WTC11 (cell line): Measurements from ENCODE around the gene SPRYD7. TPM values are rescaled to one million over a fixed set of nuclear protein-coding genes. Genes with fewer than 3 reads are reported as not detected.

ENCODE experiments used
- ATAC-seq: fragments of 200-7000 bp; cut with Tn5 transposase; 2 replicates; pipeline ENCODE4 v1.10.0; 2021; ENCODE audit warnings: mild to moderate bottlenecking, moderate library complexity
- CTCF ChIA-PET: fragments of 300-600 bp; sonication (Branson Sonifier 250); formaldehyde crosslinking; loops from one replicate; lab custom pipeline; 2021; ENCODE audit warnings: antibody characterized with exemption; lab: Charles Lee
- POLR2A ChIA-PET: fragments of 350-600 bp; sonication (Branson Sonifier 250); formaldehyde crosslinking; loops from one replicate; lab custom pipeline; 2021; ENCODE audit warnings: antibody characterized with exemption; lab: Charles Lee
- DNase-seq: peaks from one replicate; pipeline ENCODE4 v3.0.0; 2021; ENCODE audit warnings: low spot score
- H3K27ac Mint-ChIP-seq: 2 replicates; pipeline ENCODE4 v1.8.0; 2021; ENCODE audit warnings: mixed read lengths
- H3K27me3 Mint-ChIP-seq: 2 replicates; pipeline ENCODE4 v1.8.0; 2021; ENCODE audit warnings: low read depth, mild to moderate bottlenecking, moderate library complexity, mixed read lengths
- H3K36me3 Mint-ChIP-seq: 2 replicates; pipeline ENCODE4 v1.8.0; 2021; ENCODE audit warnings: mixed read lengths
- H3K4me1 Mint-ChIP-seq: 2 replicates; pipeline ENCODE4 v1.8.0; 2022; ENCODE audit warnings: mixed read lengths
- H3K4me3 Mint-ChIP-seq: 2 replicates; pipeline ENCODE4 v1.8.0; 2021; ENCODE audit warnings: mild to moderate bottlenecking, moderate library complexity, mixed read lengths
- H3K9me3 Mint-ChIP-seq: 2 replicates; pipeline ENCODE4 v1.8.0; 2021; ENCODE audit warnings: mixed read lengths
- ELF4 ChIP-seq: sonication (generic); formaldehyde crosslinking; IDR thresholded peaks from 2 replicates; pipeline ENCODE4 v1.8.1; 2022; ENCODE audit warnings: low read depth, mild to moderate bottlenecking, moderate library complexity, missing genetic modification reagents
- JAZF1 ChIP-seq: fragments of 250-450 bp; sonication (Bioruptor Pico); IDR thresholded peaks from 2 replicates; pipeline ENCODE4 v1.9.0; 2021; ENCODE audit warnings: moderate library complexity, mild to moderate bottlenecking, inconsistent platforms
- NFATC4 ChIP-seq: fragments of 250-450 bp; sonication (Bioruptor Pico); IDR thresholded peaks from 2 replicates; pipeline ENCODE4 v1.9.0; 2021; ENCODE audit warnings: mild to moderate bottlenecking
- NFE2L1 ChIP-seq: sonication (generic); formaldehyde crosslinking; IDR thresholded peaks from 2 replicates; pipeline ENCODE4 v1.8.1; 2023; ENCODE audit warnings: missing genetic modification reagents
- NR1H2 ChIP-seq: sonication (generic); formaldehyde crosslinking; IDR thresholded peaks from 2 replicates; pipeline ENCODE4 v1.9.0; 2021; ENCODE audit warnings: mild to moderate bottlenecking, moderate library complexity, missing genetic modification reagents
- OVOL2 ChIP-seq: fragments of 250-450 bp; sonication (Bioruptor Pico); IDR thresholded peaks from 2 replicates; pipeline ENCODE4 v1.9.0; 2021; ENCODE audit warnings: mild to moderate bottlenecking, borderline replicate concordance
- SMAD4 ChIP-seq: sonication (generic); formaldehyde crosslinking; IDR thresholded peaks from 2 replicates; pipeline ENCODE4 v1.8.0; 2022; ENCODE audit warnings: mild to moderate bottlenecking, missing genetic modification reagents
- SP1 ChIP-seq: sonication (generic); formaldehyde crosslinking; conservative IDR thresholded peaks from 2 replicates; pipeline ENCODE4 v1.8.1; 2022; ENCODE audit warnings: missing genetic modification reagents
- TP53 ChIP-seq: sonication (generic); formaldehyde crosslinking; IDR thresholded peaks from 2 replicates; pipeline ENCODE4 v1.8.1; 2023; ENCODE audit warnings: mild to moderate bottlenecking, missing genetic modification reagents
- ZNF121 ChIP-seq: sonication (generic); formaldehyde crosslinking; IDR thresholded peaks from 2 replicates; pipeline ENCODE4 v1.8.0; 2023; ENCODE audit warnings: missing genetic modification reagents
- ZNF232 ChIP-seq: sonication (generic); formaldehyde crosslinking; IDR thresholded peaks from 2 replicates; pipeline ENCODE4 v1.8.0; 2022; ENCODE audit warnings: mild to moderate bottlenecking, missing genetic modification reagents
- ZNF317 ChIP-seq: sonication (generic); formaldehyde crosslinking; IDR thresholded peaks from 2 replicates; pipeline ENCODE4 v1.8.1; 2023; ENCODE audit warnings: low read depth, mild to moderate bottlenecking, moderate library complexity, missing genetic modification reagents, borderline replicate concordance
- total RNA-seq: library from RNA; stranded (reverse); gene quantifications from 3 replicates; pipeline ENCODE4 v1.2.3, GENCODE V29; 2021
- TF ChIP-seq, protein P1 (sequence below): sonication (generic); formaldehyde crosslinking; IDR thresholded peaks from 2 replicates; pipeline ENCODE4 v1.8.1; 2023; ENCODE audit warnings: mild to moderate bottlenecking, missing genetic modification reagents, borderline replicate concordance
- TF ChIP-seq, protein P2 (sequence below): sonication (generic); formaldehyde crosslinking; IDR thresholded peaks from 2 replicates; pipeline ENCODE4 v1.8.1; 2022; ENCODE audit warnings: low read depth, mild to moderate bottlenecking, moderate library complexity, missing genetic modification reagents, borderline replicate concordance
- TF ChIP-seq, protein P3 (sequence below): sonication (generic); formaldehyde crosslinking; conservative IDR thresholded peaks from 2 replicates; pipeline ENCODE4 v1.8.1; 2022; ENCODE audit warnings: mild to moderate bottlenecking, missing genetic modification reagents
- TF ChIP-seq, protein P4 (sequence below): sonication (generic); formaldehyde crosslinking; IDR thresholded peaks from 2 replicates; pipeline ENCODE4 v1.8.1; 2022; ENCODE audit warnings: mild to moderate bottlenecking, moderate library complexity, missing genetic modification reagents
- TF ChIP-seq, protein P5 (sequence below): sonication (generic); formaldehyde crosslinking; IDR thresholded peaks from 2 replicates; pipeline ENCODE4 v1.8.1; 2023; ENCODE audit warnings: mild to moderate bottlenecking, missing genetic modification reagents, moderate library complexity
- TF ChIP-seq, protein P6 (sequence below): sonication (generic); formaldehyde crosslinking; IDR thresholded peaks from 2 replicates; pipeline ENCODE4 v1.8.1; 2023; ENCODE audit warnings: mild to moderate bottlenecking, missing genetic modification reagents, moderate library complexity
- TF ChIP-seq, protein P7 (sequence below): sonication (generic); formaldehyde crosslinking; IDR thresholded peaks from 2 replicates; pipeline ENCODE4 v1.8.0; 2023; ENCODE audit warnings: mild to moderate bottlenecking, missing genetic modification reagents

SPRYD7 gene
- total RNA-seq, 1 experiment from 2014 or later: 3.1 TPM

DNA sequence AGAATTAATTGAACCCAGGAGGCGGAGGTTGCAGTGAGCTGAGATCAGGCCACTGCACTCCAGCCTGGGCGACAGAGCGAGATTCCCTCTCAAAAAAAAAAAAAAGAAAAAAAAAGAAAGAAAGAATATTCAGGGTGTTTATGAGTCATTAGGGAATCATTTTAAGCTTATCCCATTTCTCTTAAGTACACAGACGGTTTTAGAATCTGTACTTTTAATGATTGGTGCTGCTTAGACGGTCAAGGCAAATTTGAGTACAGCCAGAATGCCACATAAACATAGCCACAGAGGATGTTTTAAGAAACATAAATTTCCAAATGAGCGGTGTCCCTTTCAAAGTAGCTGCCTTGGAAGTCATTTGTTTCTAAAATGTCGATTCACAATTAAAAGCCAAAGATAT is 2.6 kb downstream of the SPRYD7 start:
- Mint-ChIP-seq H3K27ac (no peak overlapping the region), H3K4me3 (no peak overlapping the region), H3K9me3 (no peaks in the 10 kb centered on the region), H3K36me3 (no peaks in the 10 kb centered on the region), H3K27me3 (peaks cover 12% of the 10 kb centered on the region; the same call in 1 of the 2 replicates), H3K4me1 (peaks cover 6% of the 10 kb centered on the region)
- ChIA-PET POLR2A (no interaction called here), CTCF (no interaction called here)
- DNase-seq (no peak), ATAC-seq (no peak)
- TF ChIP-seq NFATC4 (CRISPR knock-in tag): no peak
- no peak for TF ChIP-seq JAZF1 (CRISPR knock-in tag)
- TF ChIP-seq SP1: no peak
- TF ChIP-seq, protein P1, sequence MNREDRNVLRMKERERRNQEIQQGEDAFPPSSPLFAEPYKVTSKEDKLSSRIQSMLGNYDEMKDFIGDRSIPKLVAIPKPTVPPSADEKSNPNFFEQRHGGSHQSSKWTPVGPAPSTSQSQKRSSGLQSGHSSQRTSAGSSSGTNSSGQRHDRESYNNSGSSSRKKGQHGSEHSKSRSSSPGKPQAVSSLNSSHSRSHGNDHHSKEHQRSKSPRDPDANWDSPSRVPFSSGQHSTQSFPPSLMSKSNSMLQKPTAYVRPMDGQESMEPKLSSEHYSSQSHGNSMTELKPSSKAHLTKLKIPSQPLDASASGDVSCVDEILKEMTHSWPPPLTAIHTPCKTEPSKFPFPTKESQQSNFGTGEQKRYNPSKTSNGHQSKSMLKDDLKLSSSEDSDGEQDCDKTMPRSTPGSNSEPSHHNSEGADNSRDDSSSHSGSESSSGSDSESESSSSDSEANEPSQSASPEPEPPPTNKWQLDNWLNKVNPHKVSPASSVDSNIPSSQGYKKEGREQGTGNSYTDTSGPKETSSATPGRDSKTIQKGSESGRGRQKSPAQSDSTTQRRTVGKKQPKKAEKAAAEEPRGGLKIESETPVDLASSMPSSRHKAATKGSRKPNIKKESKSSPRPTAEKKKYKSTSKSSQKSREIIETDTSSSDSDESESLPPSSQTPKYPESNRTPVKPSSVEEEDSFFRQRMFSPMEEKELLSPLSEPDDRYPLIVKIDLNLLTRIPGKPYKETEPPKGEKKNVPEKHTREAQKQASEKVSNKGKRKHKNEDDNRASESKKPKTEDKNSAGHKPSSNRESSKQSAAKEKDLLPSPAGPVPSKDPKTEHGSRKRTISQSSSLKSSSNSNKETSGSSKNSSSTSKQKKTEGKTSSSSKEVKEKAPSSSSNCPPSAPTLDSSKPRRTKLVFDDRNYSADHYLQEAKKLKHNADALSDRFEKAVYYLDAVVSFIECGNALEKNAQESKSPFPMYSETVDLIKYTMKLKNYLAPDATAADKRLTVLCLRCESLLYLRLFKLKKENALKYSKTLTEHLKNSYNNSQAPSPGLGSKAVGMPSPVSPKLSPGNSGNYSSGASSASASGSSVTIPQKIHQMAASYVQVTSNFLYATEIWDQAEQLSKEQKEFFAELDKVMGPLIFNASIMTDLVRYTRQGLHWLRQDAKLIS: no peak
- no peak for TF ChIP-seq NR1H2 (CRISPR knock-in tag)
- no peak for TF ChIP-seq ELF4 (CRISPR knock-in tag)
- no peak for TF ChIP-seq NFE2L1
- TF ChIP-seq, protein P2, sequence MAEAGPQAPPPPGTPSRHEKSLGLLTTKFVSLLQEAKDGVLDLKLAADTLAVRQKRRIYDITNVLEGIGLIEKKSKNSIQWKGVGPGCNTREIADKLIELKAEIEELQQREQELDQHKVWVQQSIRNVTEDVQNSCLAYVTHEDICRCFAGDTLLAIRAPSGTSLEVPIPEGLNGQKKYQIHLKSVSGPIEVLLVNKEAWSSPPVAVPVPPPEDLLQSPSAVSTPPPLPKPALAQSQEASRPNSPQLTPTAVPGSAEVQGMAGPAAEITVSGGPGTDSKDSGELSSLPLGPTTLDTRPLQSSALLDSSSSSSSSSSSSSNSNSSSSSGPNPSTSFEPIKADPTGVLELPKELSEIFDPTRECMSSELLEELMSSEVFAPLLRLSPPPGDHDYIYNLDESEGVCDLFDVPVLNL (CRISPR knock-in tag): no peak
- no peak for TF ChIP-seq TP53
- TF ChIP-seq ZNF121 (CRISPR knock-in tag): no peak
- TF ChIP-seq, protein P3, sequence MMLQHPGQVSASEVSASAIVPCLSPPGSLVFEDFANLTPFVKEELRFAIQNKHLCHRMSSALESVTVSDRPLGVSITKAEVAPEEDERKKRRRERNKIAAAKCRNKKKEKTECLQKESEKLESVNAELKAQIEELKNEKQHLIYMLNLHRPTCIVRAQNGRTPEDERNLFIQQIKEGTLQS (CRISPR knock-in tag): no peak
- no peak for TF ChIP-seq SMAD4 (CRISPR knock-in tag)
- no peak for TF ChIP-seq ZNF317 (CRISPR knock-in tag)
- TF ChIP-seq, protein P4, sequence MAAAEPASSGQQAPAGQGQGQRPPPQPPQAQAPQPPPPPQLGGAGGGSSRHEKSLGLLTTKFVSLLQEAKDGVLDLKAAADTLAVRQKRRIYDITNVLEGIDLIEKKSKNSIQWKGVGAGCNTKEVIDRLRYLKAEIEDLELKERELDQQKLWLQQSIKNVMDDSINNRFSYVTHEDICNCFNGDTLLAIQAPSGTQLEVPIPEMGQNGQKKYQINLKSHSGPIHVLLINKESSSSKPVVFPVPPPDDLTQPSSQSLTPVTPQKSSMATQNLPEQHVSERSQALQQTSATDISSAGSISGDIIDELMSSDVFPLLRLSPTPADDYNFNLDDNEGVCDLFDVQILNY (CRISPR knock-in tag): no peak
- TF ChIP-seq OVOL2 (CRISPR knock-in tag): no peak
- TF ChIP-seq, protein P5, sequence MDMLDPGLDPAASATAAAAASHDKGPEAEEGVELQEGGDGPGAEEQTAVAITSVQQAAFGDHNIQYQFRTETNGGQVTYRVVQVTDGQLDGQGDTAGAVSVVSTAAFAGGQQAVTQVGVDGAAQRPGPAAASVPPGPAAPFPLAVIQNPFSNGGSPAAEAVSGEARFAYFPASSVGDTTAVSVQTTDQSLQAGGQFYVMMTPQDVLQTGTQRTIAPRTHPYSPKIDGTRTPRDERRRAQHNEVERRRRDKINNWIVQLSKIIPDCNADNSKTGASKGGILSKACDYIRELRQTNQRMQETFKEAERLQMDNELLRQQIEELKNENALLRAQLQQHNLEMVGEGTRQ (CRISPR knock-in tag): no peak
- TF ChIP-seq, protein P6, sequence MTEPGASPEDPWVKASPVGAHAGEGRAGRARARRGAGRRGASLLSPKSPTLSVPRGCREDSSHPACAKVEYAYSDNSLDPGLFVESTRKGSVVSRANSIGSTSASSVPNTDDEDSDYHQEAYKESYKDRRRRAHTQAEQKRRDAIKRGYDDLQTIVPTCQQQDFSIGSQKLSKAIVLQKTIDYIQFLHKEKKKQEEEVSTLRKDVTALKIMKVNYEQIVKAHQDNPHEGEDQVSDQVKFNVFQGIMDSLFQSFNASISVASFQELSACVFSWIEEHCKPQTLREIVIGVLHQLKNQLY (CRISPR knock-in tag): no peak
- no peak for TF ChIP-seq ZNF232 (CRISPR knock-in tag)
- TF ChIP-seq, protein P7, sequence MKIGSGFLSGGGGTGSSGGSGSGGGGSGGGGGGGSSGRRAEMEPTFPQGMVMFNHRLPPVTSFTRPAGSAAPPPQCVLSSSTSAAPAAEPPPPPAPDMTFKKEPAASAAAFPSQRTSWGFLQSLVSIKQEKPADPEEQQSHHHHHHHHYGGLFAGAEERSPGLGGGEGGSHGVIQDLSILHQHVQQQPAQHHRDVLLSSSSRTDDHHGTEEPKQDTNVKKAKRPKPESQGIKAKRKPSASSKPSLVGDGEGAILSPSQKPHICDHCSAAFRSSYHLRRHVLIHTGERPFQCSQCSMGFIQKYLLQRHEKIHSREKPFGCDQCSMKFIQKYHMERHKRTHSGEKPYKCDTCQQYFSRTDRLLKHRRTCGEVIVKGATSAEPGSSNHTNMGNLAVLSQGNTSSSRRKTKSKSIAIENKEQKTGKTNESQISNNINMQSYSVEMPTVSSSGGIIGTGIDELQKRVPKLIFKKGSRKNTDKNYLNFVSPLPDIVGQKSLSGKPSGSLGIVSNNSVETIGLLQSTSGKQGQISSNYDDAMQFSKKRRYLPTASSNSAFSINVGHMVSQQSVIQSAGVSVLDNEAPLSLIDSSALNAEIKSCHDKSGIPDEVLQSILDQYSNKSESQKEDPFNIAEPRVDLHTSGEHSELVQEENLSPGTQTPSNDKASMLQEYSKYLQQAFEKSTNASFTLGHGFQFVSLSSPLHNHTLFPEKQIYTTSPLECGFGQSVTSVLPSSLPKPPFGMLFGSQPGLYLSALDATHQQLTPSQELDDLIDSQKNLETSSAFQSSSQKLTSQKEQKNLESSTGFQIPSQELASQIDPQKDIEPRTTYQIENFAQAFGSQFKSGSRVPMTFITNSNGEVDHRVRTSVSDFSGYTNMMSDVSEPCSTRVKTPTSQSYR (CRISPR knock-in tag): no peak
